CD8-positive, alpha-beta memory T cell (primary cell): ENCODE measurements around the gene PCDHGA5. TPM values are rescaled to one million over a fixed set of nuclear protein-coding genes. Genes with fewer than 3 reads are reported as not detected.
"Not testable (repeated sequence)": the region's sequence is repeated elsewhere in the genome, so short reads cannot be mapped to it uniquely, and the experiment has no call there.

Experiments used
- CTCF ChIA-PET: fragments of 350-600 bp; sonication (Branson Sonifier 250); formaldehyde crosslinking; loops from one replicate; lab custom pipeline; 2021; ENCODE audit warnings: antibody characterized with exemption; lab: Charles Lee
- POLR2A ChIA-PET: fragments of 350-600 bp; sonication (Branson Sonifier 250); formaldehyde crosslinking; loops from one replicate; lab custom pipeline; 2021; ENCODE audit warnings: antibody characterized with exemption; lab: Charles Lee
- DNase-seq, 5 donors: peaks; one replicate each; pipeline versions ENCODE4 v3.0.0 to v3.0.0-alpha.2; 2020 to 2022; ENCODE audit warnings: mixed read lengths in 1 of 5
- H3K27ac ChIP-seq: one replicate; pipeline ENCODE4 v1.7.0; 2013; ENCODE audit warnings: low read depth, mild to moderate bottlenecking, low read length, moderate library complexity
- H3K27me3 ChIP-seq: 2 replicates; pipeline ENCODE4 v1.7.0; 2013; ENCODE audit warnings: low read length, mild to moderate bottlenecking; ENCODE audit not compliant: insufficient read depth, poor library complexity, severe bottlenecking
- H3K36me3 ChIP-seq: 2 replicates; pipeline ENCODE4 v1.7.0; 2013; ENCODE audit warnings: mild to moderate bottlenecking, low read length, moderate library complexity; ENCODE audit not compliant: insufficient read depth
- H3K4me1 ChIP-seq: 2 replicates; pipeline ENCODE4 v1.7.0; 2013; ENCODE audit warnings: mild to moderate bottlenecking, low read length, moderate library complexity; ENCODE audit not compliant: insufficient read depth
- H3K4me3 ChIP-seq: 2 replicates; pipeline ENCODE4 v1.7.0; 2013; ENCODE audit warnings: mild to moderate bottlenecking, low read length
- H3K9me3 ChIP-seq: 2 replicates; pipeline ENCODE4 v1.7.0; 2013; ENCODE audit warnings: mild to moderate bottlenecking, low read length
- H3K27ac Mint-ChIP-seq, 8 donors: one replicate each; pipeline ENCODE4 v1.8.0; 2020 to 2021; ENCODE audit warnings: mixed read lengths in 8 of 8, mild to moderate bottlenecking in 6 of 8, inconsistent platforms in 3 of 8, moderate library complexity in 3 of 8
- H3K27me3 Mint-ChIP-seq, 2 donors: one replicate each; pipeline ENCODE4 v1.8.0; 2020 to 2021; ENCODE audit warnings: mixed read lengths in 2 of 2, mild to moderate bottlenecking in 1 of 2, moderate library complexity in 1 of 2
- H3K36me3 Mint-ChIP-seq, 3 donors: one replicate each; pipeline ENCODE4 v1.8.0; 2020 to 2021; ENCODE audit warnings: mixed read lengths in 3 of 3, inconsistent platforms in 1 of 3, mild to moderate bottlenecking in 1 of 3
- H3K4me1 Mint-ChIP-seq, 3 donors: one replicate each; pipeline ENCODE4 v1.8.0; 2020 to 2021; ENCODE audit warnings: mixed read lengths in 3 of 3, inconsistent platforms in 1 of 3, mild to moderate bottlenecking in 1 of 3
- H3K4me3 Mint-ChIP-seq, 7 donors: one replicate each; pipeline ENCODE4 v1.8.0; 2020 to 2021; ENCODE audit warnings: mixed read lengths in 7 of 7, mild to moderate bottlenecking in 6 of 7, moderate library complexity in 4 of 7, inconsistent platforms in 2 of 7
- H3K9me3 Mint-ChIP-seq, 5 donors: one replicate each; pipeline ENCODE4 v1.8.0; 2020 to 2022; ENCODE audit warnings: mixed read lengths in 5 of 5, mild to moderate bottlenecking in 3 of 5, moderate library complexity in 2 of 5, inconsistent platforms in 1 of 5
- polyA plus RNA-seq: library from polyadenylated mRNA; unstranded; fragments of 300-500 nt; fragmentation: Illumina TruSeq; gene quantifications from one replicate; pipeline ENCODE4 v1.2.3, GENCODE V29; 2021
- total RNA-seq, 2 experiments: library from RNA; stranded (reverse); gene quantifications; one replicate each; pipeline ENCODE4 v1.2.3, GENCODE V29; 2021

Gene PCDHGA5
- total and polyA plus RNA-seq, 3 experiments from 2014 or later: 0.09 to 0.11 TPM; not detected in 1

DNA sequence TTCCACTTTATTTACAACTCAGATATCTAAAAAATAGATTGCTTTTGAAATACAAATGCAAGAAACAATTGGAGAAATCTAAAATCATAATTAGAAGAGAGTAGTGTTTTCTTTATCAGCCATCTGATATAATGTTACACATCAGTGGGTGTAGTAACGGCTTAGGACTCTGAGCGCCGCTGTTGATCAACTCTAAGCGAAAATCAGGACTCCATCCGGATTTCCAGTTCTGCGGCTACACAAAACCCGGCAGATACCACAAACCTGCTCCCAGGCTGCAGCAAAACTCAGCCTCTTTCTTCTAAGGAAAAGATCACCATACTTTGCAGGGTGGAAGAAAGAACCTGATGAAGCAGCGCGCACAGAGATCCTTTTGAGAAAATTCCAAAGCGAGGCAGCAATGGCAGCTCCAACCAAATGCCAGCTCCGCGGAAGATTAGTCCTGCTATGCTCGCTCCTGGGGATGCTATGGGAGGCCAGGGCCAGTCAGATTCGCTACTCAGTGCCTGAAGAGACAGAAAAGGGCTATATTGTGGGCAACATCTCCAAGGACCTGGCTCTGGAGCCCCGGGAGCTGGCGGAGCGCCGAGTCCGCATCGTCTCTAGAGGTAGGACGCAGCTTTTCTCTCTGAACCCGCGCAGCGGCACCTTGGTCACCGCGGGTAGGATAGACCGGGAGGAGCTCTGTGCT is 38.7 kb downstream of the PCDHGA5 start, which contains the start of gene PCDHGA9:
Gene PCDHGA9, plus strand, starts transcription at position 226 of the 691 bp plus-strand sequence. Its CDS starts 175 bp downstream, at position 401.
- Mint-ChIP-seq H3K27me3 (peaks cover 60 to 72% of the 10 kb centered on the region in 2 donors), H3K36me3 (peaks cover 0 to 9% (median 3%) of the 10 kb centered on the region in 3 donors), H3K27ac (no peak within 1 kb of the TSS), H3K4me1 (no peaks in the 10 kb centered on the region), H3K9me3 (peaks cover 17 to 59% (median 46%) of the 10 kb centered on the region in 5 donors), H3K4me3 (peak within 1 kb of the TSS in 5 of 7 donors; percentile 50 to 82 (median 60))
- POLR2A ChIA-PET: no interaction called here
- H3K36me3 ChIP-seq: no peaks in the 10 kb centered on the region
- no peaks in the 10 kb centered on the region for H3K4me1 ChIP-seq
- no peak within 1 kb of the TSS for H3K27ac ChIP-seq
- CTCF ChIA-PET: interaction anchor here (1.0 kb wide), 1 partner anchor 10 kb away, joined by 3 read pairs; the partner anchor contains the start of gene PCDHGA10
- no peak for DNase-seq
- no peaks in the 10 kb centered on the region for H3K9me3 ChIP-seq
- H3K4me3 ChIP-seq: peak within 1 kb of the TSS; percentile 13
- H3K27me3 ChIP-seq: peaks cover 25% of the 10 kb centered on the region

GRCh38 chr5:141403387-141403786 is 39.4 kb downstream of the PCDHGA5 start:
- Mint-ChIP-seq H3K4me3 (no peak overlapping the region), H3K27ac (no peak overlapping the region), H3K9me3 (peaks cover 17 to 64% (median 49%) of the 10 kb centered on the region in 5 donors), H3K4me1 (peaks cover 0 to 2% (median 0%) of the 10 kb centered on the region in 3 donors), H3K27me3 (peaks cover 64 to 77% of the 10 kb centered on the region in 2 donors), H3K36me3 (peaks cover 0 to 12% (median 3%) of the 10 kb centered on the region in 3 donors)
- no peak overlapping the region for H3K27ac ChIP-seq
- no peak overlapping the region for H3K4me3 ChIP-seq
- no peak for DNase-seq
- H3K27me3 ChIP-seq: peaks cover 25% of the 10 kb centered on the region
- no peaks in the 10 kb centered on the region for H3K9me3 ChIP-seq
- ChIA-PET POLR2A (no interaction called here), CTCF (interaction anchor here (1.0 kb wide), 1 partner anchor 9 kb away, joined by 3 read pairs; the partner anchor contains the start of gene PCDHGA10)
- no peaks in the 10 kb centered on the region for H3K4me1 ChIP-seq
- H3K36me3 ChIP-seq: no peaks in the 10 kb centered on the region

DNA sequence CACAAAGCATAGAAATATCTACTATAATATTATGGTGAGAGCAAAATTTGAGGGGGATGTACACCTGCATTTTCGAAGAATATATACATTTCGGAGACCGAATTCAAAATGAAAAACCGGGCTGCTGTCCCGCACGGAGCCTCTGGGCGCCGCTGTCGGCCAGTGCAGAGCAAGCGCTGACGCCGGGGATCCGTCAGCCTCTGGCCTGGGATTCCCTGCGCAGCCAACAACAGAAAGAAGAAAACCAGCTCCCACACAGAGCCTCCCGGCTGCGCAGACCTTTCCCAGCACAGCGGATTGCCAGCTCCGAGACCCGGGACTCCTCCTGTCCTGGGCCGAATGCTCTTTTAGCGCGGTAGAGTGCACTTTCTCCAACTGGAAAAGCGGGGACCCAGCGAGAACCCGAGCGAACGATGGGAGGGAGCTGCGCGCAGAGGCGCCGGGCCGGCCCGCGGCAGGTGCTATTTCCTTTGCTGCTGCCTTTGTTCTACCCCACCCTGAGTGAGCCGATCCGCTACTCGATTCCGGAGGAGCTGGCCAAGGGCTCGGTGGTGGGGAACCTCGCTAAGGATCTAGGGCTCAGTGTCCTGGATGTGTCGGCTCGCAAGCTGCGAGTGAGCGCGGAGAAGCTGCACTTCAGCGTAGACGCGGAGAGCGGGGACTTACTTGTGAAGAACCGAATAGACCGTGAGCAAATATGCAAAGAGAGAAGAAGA is 44.0 kb downstream of the PCDHGA5 start, which contains the start of gene PCDHGB6:
Gene PCDHGB6, plus strand, starts transcription at position 232 of the 716 bp plus-strand sequence. Its CDS starts 182 bp downstream, at position 414.
- H3K4me3 ChIP-seq, H3K4me1 Mint-ChIP-seq, H3K9me3 ChIP-seq, POLR2A ChIA-PET, H3K36me3 ChIP-seq, H3K4me1 ChIP-seq, H3K27ac ChIP-seq: not testable (repeated sequence)
- peaks cover 20 to 62% (median 48%) of the 10 kb centered on the region in 5 donors for H3K9me3 Mint-ChIP-seq
- peak within 1 kb of the TSS in 2 of 8 donors; percentile 26 to 93 for H3K27ac Mint-ChIP-seq
- peak within 1 kb of the TSS in 3 of 7 donors; percentile 25 to 44 (median 26) for H3K4me3 Mint-ChIP-seq
- H3K27me3 ChIP-seq: peaks cover 41% of the 10 kb centered on the region
- H3K27me3 Mint-ChIP-seq: peaks cover 71 to 77% of the 10 kb centered on the region in 2 donors
- H3K36me3 Mint-ChIP-seq: peaks cover 0 to 12% (median 1%) of the 10 kb centered on the region in 3 donors
- DNase-seq: peak in 1 of 5 donors; percentile 13
- CTCF ChIA-PET: interaction anchor here (0.8 to 1.5 kb wide), 3 partner anchors 9 to 159 kb away, joined by 3 to 4 read pairs (median 3); partner anchors contain the start of gene PCDHGB7

DNA sequence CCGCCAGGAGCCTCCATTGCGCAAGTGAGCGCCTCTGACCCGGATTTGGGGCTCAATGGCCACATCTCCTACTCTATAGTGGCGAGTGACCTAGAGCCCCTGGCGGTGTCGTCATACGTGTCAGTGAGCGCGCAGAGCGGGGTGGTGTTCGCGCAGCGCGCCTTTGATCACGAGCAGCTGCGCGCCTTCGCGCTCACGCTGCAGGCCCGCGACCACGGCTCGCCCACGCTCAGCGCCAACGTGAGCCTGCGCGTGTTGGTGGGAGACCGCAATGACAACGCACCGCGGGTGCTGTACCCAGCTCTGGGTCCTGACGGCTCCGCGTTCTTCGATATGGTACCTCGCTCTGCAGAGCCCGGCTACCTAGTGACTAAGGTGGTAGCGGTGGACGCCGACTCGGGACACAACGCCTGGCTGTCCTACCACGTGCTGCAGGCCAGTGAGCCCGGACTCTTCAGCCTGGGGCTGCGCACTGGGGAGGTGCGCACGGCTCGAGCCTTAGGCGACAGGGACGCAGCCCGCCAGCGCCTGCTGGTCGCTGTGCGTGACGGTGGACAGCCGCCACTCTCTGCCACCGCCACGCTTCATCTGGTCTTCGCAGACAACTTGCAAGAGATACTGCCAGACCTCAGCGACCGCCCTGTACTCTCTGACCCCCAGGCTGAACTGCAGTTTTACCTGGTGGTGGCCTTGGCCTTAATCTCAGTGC is 45.8 kb downstream of the PCDHGA5 start:
- peak overlapping the region in 1 of 8 donors; percentile 83 for H3K27ac Mint-ChIP-seq
- peaks cover 7% of the 10 kb centered on the region for H3K4me1 ChIP-seq
- H3K27me3 Mint-ChIP-seq: peaks cover 72 to 79% of the 10 kb centered on the region in 2 donors
- H3K4me3 Mint-ChIP-seq: no peak overlapping the region
- H3K9me3 Mint-ChIP-seq: peaks cover 23 to 61% (median 56%) of the 10 kb centered on the region in 5 donors
- ChIA-PET CTCF (no interaction called here), POLR2A (no interaction called here)
- no peak for DNase-seq
- H3K4me3 ChIP-seq: no peak overlapping the region
- no peaks in the 10 kb centered on the region for H3K9me3 ChIP-seq
- peaks cover 0 to 17% (median 4%) of the 10 kb centered on the region in 3 donors for H3K36me3 Mint-ChIP-seq
- no peaks in the 10 kb centered on the region for H3K36me3 ChIP-seq
- peaks cover 54% of the 10 kb centered on the region for H3K27me3 ChIP-seq
- peaks cover 16 to 20% (median 17%) of the 10 kb centered on the region in 3 donors for H3K4me1 Mint-ChIP-seq
- no peak overlapping the region for H3K27ac ChIP-seq

DNA sequence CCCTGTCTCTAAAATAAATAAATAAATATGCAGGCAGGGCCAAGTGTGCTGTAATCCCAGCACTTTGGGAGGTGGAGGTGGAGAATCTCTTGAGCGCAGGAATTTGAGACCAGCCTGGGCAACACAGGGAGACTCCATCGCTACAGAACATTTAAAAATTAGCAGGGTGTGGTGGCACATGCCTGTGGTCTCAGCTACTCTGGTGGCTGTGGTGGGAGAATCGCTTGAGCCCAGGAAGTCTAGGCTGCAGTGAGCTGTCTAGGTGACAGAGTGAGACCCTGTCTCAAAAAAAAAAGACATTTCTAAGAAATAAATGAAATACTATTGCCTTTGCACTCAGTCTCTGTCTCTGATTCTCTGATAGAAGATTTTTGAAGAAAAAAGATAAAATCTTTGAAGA is 47.6 kb downstream of the PCDHGA5 start:
- POLR2A ChIA-PET: no interaction called here
- Mint-ChIP-seq H3K4me1 (peaks cover 17 to 26% (median 18%) of the 10 kb centered on the region in 3 donors), H3K36me3 (peaks cover 0 to 16% (median 4%) of the 10 kb centered on the region in 3 donors), H3K27me3 (peaks cover 67 to 76% of the 10 kb centered on the region in 2 donors), H3K9me3 (peaks cover 16 to 58% (median 55%) of the 10 kb centered on the region in 5 donors), H3K4me3 (no peak overlapping the region), H3K27ac (no peak overlapping the region)
- H3K27ac ChIP-seq: no peak overlapping the region
- H3K9me3 ChIP-seq: no peaks in the 10 kb centered on the region
- H3K36me3 ChIP-seq: no peaks in the 10 kb centered on the region
- no peak overlapping the region for H3K4me3 ChIP-seq
- peaks cover 57% of the 10 kb centered on the region for H3K27me3 ChIP-seq
- DNase-seq: no peak
- CTCF ChIA-PET: no interaction called here
- peaks cover 7% of the 10 kb centered on the region for H3K4me1 ChIP-seq

DNA sequence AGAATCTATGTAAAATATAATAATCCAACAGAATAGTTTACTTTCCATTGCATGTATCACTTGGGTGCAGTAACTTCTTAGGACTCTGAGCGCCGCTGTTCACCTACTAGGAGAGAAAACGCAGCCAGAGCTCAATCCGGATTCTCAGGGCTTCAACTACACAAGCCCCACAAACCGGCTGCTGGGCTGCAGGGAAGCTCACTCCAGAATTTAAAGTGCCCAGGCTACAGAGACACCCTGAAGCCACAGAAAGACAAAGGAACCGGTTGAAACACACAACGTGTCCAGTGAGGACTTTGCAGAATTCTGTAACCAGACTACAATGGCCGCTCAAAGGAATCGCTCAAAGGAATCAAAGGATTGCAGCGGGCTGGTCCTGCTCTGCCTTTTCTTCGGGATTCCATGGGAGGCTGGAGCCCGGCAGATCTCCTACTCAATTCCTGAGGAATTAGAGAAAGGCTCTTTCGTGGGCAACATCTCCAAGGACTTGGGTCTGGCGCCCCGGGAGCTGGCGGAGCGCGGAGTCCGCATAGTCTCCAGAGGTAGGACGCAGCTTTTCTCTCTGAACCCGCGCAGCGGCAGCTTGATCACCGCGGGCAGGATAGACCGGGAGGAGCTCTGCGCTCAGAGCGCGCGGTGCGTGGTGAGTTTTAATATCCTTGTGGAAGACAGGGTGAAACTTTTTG is 49.0 kb downstream of the PCDHGA5 start, which contains the start of gene PCDHGA10:
Gene PCDHGA10, plus strand, starts transcription at position 134 of the 686 bp plus-strand sequence. Its CDS starts 189 bp downstream, at position 323.
- POLR2A ChIA-PET: no interaction called here
- H3K27ac ChIP-seq: no peak within 1 kb of the TSS
- H3K9me3 Mint-ChIP-seq: peaks cover 16 to 57% (median 55%) of the 10 kb centered on the region in 5 donors
- H3K36me3 Mint-ChIP-seq: peaks cover 0 to 19% (median 4%) of the 10 kb centered on the region in 3 donors
- no peaks in the 10 kb centered on the region for H3K9me3 ChIP-seq
- H3K4me3 Mint-ChIP-seq: peak within 1 kb of the TSS; percentile 77 to 95 (median 84)
- CTCF ChIA-PET: interaction anchor here (0.7 to 2.1 kb wide), 12 partner anchors 10 to 151 kb away, joined by 3 to 10 read pairs (median 4); partner anchors contain the start of genes PCDHGA9 and TAF7
- peaks cover 63 to 77% of the 10 kb centered on the region in 2 donors for H3K27me3 Mint-ChIP-seq
- peak; percentile 33 to 61 (median 41) for DNase-seq
- peak within 1 kb of the TSS; percentile 77 for H3K4me3 ChIP-seq
- peaks cover 7% of the 10 kb centered on the region for H3K4me1 ChIP-seq
- H3K4me1 Mint-ChIP-seq: peaks cover 20 to 29% (median 21%) of the 10 kb centered on the region in 3 donors
- H3K36me3 ChIP-seq: no peaks in the 10 kb centered on the region
- peak within 1 kb of the TSS in 2 of 8 donors; percentile 10 to 38 for H3K27ac Mint-ChIP-seq
- peaks cover 59% of the 10 kb centered on the region for H3K27me3 ChIP-seq
